Testis (tissue), 2 donors: ENCODE measurements around the gene MRPL36.

Source experiments
- CTCF ChIP-seq, 3 experiments: fragments of 450-650 bp in 2 of 3; fragments of 200-600 bp in 1 of 3; sonication (generic) in 1 of 3; IDR thresholded peaks; one replicate each; pipeline ENCODE4 v1.5.1; 2016 to 2019; ENCODE audit warnings: antibody characterized with exemption in 3 of 3, mild to moderate bottlenecking in 2 of 3, moderate library complexity in 1 of 3
- POLR2A ChIP-seq: fragments of 450-650 bp; IDR thresholded peaks from one replicate; pipeline ENCODE4 v1.6.1; 2017; ENCODE audit warnings: antibody characterized with exemption, mild to moderate bottlenecking, moderate library complexity

- TF ChIP-seq CTCF (IDR thresholded peaks at IDR 0.05) (no peak), POLR2A (no peak)
Measured at GRCh38 chr5:1757511-1757910, 42.1 kb downstream of the MRPL36 start.
